Activated CD4-positive, alpha-beta T cell treated with anti-CD3 and anti-CD28 coated beads, Interleukin-2, amount 10 ng/mL, durations not matched to agents 7 days and 5 days (primary cell): ENCODE measurements around the gene ZNF275. TPM values are rescaled to one million over a fixed set of nuclear protein-coding genes. Genes with fewer than 3 reads are reported as not detected.
A peak's percentile ranks its signal among the peaks of the same experiment; 100 is the strongest.
"Not testable (repeated sequence)": the region's sequence is repeated elsewhere in the genome, so short reads cannot be mapped to it uniquely, and the experiment has no call there.

Experiments used
- CTCF ChIA-PET: fragments of 350-600 bp; sonication (Branson Sonifier 250); formaldehyde crosslinking; loops from one replicate; lab custom pipeline; 2021; ENCODE audit warnings: antibody characterized with exemption; lab: Charles Lee
- POLR2A ChIA-PET: fragments of 350-600 bp; sonication (Branson Sonifier 250); formaldehyde crosslinking; loops from one replicate; lab custom pipeline; 2021; ENCODE audit warnings: antibody characterized with exemption; lab: Charles Lee
- DNase-seq: peaks from one replicate; pipeline ENCODE4 v3.0.0-alpha.2; 2020
- H3K27ac Mint-ChIP-seq: one replicate; pipeline ENCODE4 v1.8.0; 2021; ENCODE audit warnings: mild to moderate bottlenecking, moderate library complexity, mixed read lengths
- H3K27me3 Mint-ChIP-seq: one replicate; pipeline ENCODE4 v1.8.0; 2021; ENCODE audit warnings: mixed read lengths
- H3K36me3 Mint-ChIP-seq: one replicate; pipeline ENCODE4 v1.8.0; 2021; ENCODE audit warnings: low read depth, mixed read lengths
- H3K4me1 Mint-ChIP-seq: one replicate; pipeline ENCODE4 v1.8.0; 2021; ENCODE audit warnings: mixed read lengths
- H3K4me3 Mint-ChIP-seq: one replicate; pipeline ENCODE4 v1.8.0; 2021; ENCODE audit warnings: mild to moderate bottlenecking, moderate library complexity, mixed read lengths
- H3K9me3 Mint-ChIP-seq: one replicate; pipeline ENCODE4 v1.8.0; 2021; ENCODE audit warnings: mixed read lengths
- total RNA-seq, 2 experiments: library from RNA; stranded (reverse); gene quantifications; one replicate each; pipeline ENCODE4 v1.2.3, GENCODE V29; 2021

Gene ZNF275
- total RNA-seq, 2 experiments from 2014 or later, result 17.4 to 20.2 TPM

DNA sequence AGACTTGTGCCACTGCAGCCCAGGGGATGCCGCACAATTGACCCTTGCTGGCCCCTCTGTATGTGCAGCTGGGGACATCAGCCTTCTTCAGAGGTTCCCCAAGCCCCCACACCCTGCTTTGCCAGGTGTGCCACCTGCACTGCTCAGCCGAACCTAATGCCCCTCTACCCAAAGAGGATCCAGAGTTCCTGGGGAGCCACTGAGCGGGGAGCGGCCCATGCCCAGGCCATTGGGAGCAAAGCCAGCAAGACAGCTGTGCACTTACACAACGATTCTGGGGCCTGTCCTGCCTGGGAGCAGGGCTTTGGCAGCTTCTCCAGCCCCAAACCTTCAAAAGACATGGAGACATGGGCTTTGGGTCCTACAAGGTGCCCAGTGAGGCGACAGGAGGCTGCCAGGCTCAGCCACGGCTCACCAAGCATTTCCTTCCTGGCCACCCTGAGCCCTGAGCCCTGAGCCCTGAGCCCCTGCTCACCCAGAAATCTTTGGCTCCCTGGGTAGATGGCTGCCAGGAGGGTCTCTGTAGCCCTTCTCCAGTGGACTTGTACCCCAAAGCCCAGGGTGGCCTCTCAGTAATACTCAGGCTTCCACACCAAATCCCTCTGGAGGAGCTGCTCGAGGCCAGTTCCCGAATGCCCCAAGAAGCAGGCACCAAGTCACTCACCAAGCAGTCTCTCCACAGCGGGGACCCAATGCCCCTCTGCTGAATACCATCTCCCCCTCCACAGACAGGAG is 54.2 kb downstream of the ZNF275 start:
- Mint-ChIP-seq H3K27ac (no peak overlapping the region), H3K36me3 (no peaks in the 10 kb centered on the region), H3K9me3 (no peaks in the 10 kb centered on the region), H3K4me1 (no peaks in the 10 kb centered on the region), H3K27me3 (no peaks in the 10 kb centered on the region), H3K4me3 (no peak overlapping the region)
- no peak for DNase-seq
- ChIA-PET CTCF (no interaction called here), POLR2A (no interaction called here)

DNA sequence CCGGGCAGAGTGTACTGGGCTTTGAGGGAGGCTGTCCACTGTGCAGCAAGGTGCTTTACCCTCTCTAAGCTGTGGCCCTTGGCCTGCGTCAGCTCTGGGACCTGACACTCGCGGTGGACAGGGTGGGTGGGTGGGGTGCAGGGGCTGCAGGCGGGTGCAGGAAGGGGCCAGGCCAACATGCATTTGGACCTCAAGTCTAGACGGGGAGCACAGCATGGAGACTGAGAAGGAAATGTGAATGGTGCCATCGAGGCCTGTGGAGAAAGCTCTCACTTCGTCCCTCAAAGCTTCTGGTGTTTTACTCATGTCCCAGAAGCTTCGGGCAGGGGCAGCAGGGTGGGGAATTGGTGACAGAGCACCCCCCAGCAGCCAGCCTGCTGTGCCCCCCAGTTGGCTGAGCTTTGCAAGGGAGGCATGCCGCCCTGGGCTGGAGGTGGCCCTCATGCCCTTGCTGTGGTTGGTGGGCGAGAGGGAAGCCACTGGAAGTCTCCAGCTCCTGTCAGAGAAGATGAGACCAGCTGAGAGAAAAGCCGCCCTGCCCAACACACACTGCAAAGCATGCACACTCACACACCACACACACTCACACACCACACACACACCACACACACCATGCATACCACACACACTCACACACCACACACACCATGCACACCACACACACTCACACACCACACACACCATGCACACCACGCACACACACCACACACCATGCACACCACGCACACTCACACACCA is 54.9 kb downstream of the ZNF275 start:
- DNase-seq, result no peak
- H3K4me3 Mint-ChIP-seq, result no peak overlapping the region
- no peaks in the 10 kb centered on the region for H3K9me3 Mint-ChIP-seq
- no peaks in the 10 kb centered on the region for H3K4me1 Mint-ChIP-seq
- POLR2A ChIA-PET, result no interaction called here
- H3K27me3 Mint-ChIP-seq, result no peaks in the 10 kb centered on the region
- no peak overlapping the region for H3K27ac Mint-ChIP-seq
- CTCF ChIA-PET, result interaction anchor here (0.6 kb wide), 1 partner anchor 323 kb away, joined by 3 read pairs; no protein-coding TSS in a partner anchor
- no peaks in the 10 kb centered on the region for H3K36me3 Mint-ChIP-seq

GRCh38 chrX:153389460-153389768 is 55.5 kb downstream of the ZNF275 start:
- H3K36me3 Mint-ChIP-seq, H3K9me3 Mint-ChIP-seq, H3K27me3 Mint-ChIP-seq, POLR2A ChIA-PET, H3K4me1 Mint-ChIP-seq, DNase-seq, H3K4me3 Mint-ChIP-seq, H3K27ac Mint-ChIP-seq: not testable (repeated sequence)
- CTCF ChIA-PET, result interaction anchor here (0.6 kb wide), 1 partner anchor 322 kb away, joined by 3 read pairs; no protein-coding TSS in a partner anchor

DNA sequence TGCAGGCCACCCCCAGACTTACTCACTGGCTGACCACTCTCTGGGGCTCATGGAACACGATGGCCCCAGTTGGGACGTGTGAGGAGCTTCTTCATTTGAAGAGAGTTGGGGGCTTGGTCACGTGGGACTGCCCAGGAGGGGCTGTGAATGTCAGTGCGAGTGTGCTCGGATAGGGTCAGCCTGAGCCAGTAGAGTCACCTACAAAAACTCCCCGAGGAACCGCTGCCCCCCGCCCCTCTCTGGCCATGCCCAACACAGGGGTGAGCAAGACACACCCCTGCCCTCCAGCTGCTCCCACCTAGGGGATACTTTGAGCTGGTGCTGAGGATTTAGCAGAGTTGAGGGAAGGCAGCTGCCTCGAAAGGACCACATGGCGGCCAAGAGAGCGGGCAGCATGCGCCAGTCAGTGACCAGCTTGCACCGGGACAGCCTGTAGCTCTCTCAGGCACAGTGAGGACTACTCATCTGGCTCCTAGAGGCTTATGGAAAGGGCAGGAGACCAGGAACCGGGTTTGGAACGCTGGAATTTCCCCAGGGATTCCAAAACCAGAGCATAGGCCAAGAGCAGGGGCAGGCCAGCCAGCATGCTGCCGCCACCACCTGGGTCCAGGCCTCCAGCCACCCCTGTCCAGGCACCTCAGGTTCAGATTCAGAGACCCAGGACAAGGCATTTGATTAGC is 58.8 kb downstream of the ZNF275 start:
- H3K27me3 Mint-ChIP-seq, result no peaks in the 10 kb centered on the region
- CTCF ChIA-PET, result interaction anchor here (1.3 to 1.6 kb wide), 2 partner anchors 11 to 14 kb away, joined by 3 read pairs; no protein-coding TSS in a partner anchor
- POLR2A ChIA-PET, result no interaction called here
- no peaks in the 10 kb centered on the region for H3K36me3 Mint-ChIP-seq
- no peak overlapping the region for H3K4me3 Mint-ChIP-seq
- DNase-seq, result no peak
- H3K4me1 Mint-ChIP-seq, result no peaks in the 10 kb centered on the region
- no peaks in the 10 kb centered on the region for H3K9me3 Mint-ChIP-seq
- no peak overlapping the region for H3K27ac Mint-ChIP-seq

- POLR2A ChIA-PET, result no interaction called here
- Mint-ChIP-seq H3K4me3 (no peak overlapping the region), H3K4me1 (no peaks in the 10 kb centered on the region), H3K27ac (no peak overlapping the region), H3K27me3 (no peaks in the 10 kb centered on the region), H3K9me3 (no peaks in the 10 kb centered on the region), H3K36me3 (no peaks in the 10 kb centered on the region)
- CTCF ChIA-PET, result no interaction called here
- no peak for DNase-seq
Measured at GRCh38 chrX:153394612-153395011, 60.7 kb downstream of the ZNF275 start.

DNA sequence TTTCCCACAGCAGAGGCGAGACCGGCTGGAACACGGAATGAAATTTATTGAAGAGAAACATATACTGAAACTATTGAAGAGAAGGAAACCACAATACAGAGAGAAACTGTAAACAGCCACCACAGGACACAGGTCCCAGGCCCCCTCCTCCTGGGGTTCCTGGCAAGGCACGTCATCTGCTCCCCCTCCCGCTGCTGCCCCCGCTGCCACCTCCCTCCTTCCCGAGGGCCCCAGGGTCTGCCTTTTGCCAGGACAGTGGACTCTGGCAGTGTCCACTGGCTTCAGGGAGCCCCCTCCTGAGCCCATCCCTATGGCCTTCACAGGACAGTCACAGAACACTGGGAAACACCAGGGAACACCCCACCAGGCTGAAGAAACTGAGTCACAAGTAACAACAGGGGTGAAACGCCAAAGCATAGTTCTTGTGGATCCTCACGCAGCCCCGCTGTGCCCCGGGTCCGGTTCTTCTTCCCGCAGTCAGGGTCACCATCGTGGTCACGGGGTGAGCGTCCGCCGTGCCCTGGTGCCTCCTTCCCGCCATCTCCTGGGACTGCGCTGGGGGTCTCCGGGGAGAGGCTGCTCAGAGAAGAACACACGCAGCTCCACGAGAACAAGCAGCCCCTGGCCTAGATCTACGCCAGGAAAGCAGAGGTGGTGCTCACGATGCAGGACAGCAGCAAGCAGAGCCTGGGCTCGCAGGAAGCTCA is 61.8 kb downstream of the ZNF275 start:
- DNase-seq, result no peak
- Mint-ChIP-seq H3K4me1 (peaks cover 1% of the 10 kb centered on the region), H3K36me3 (no peaks in the 10 kb centered on the region), H3K27me3 (no peaks in the 10 kb centered on the region), H3K9me3 (no peaks in the 10 kb centered on the region), H3K4me3 (no peak overlapping the region), H3K27ac (no peak overlapping the region)
- ChIA-PET POLR2A (no interaction called here), CTCF (no interaction called here)

- Mint-ChIP-seq H3K4me1 (peaks cover 1% of the 10 kb centered on the region), H3K27ac (no peak overlapping the region), H3K9me3 (no peaks in the 10 kb centered on the region), H3K36me3 (no peaks in the 10 kb centered on the region), H3K4me3 (no peak overlapping the region), H3K27me3 (no peaks in the 10 kb centered on the region)
- no peak for DNase-seq
- CTCF ChIA-PET, result no interaction called here
- POLR2A ChIA-PET, result no interaction called here
Measured at GRCh38 chrX:153396320-153397195, 62.6 kb downstream of the ZNF275 start.

DNA sequence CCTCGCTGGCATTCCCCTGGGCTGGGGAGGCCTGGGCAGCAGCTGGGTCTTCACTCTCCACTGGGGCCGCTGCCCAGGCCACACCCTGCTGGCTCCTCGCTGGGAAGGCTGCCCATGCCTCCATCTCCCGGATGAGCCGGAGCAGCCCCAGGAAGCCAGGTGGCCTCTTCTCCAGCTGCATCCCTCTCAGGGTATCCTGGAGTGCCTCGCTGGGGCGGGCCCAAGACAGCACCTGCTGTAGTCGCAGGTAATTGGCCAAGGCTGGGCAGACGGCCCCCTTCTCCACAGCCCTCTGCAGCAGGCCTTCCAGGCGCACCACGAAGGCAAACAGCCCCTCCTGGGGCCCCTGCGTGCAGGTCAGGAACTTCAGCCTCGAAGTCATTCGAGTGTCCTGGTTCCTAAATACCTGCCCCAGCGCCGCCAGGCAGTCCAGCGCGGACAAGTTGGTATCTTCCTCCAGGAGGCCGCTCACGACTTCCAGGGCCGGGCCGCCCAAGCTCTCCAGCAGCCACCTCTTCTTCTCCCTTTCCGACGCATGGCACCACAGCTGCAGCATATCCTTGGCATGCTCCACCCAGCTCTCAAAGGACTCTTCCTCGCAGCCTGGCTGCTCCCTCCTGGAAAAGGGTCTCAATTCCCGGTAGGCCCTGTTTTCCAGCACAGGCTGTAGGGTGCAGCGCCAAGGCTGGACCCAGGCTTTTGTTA is 63.5 kb downstream of the ZNF275 start:
- Mint-ChIP-seq H3K27me3 (peaks cover 3% of the 10 kb centered on the region), H3K4me3 (no peak overlapping the region), H3K4me1 (peaks cover 1% of the 10 kb centered on the region), H3K27ac (no peak overlapping the region), H3K36me3 (no peaks in the 10 kb centered on the region), H3K9me3 (no peaks in the 10 kb centered on the region)
- no peak for DNase-seq
- POLR2A ChIA-PET, result no interaction called here
- CTCF ChIA-PET, result no interaction called here

DNA sequence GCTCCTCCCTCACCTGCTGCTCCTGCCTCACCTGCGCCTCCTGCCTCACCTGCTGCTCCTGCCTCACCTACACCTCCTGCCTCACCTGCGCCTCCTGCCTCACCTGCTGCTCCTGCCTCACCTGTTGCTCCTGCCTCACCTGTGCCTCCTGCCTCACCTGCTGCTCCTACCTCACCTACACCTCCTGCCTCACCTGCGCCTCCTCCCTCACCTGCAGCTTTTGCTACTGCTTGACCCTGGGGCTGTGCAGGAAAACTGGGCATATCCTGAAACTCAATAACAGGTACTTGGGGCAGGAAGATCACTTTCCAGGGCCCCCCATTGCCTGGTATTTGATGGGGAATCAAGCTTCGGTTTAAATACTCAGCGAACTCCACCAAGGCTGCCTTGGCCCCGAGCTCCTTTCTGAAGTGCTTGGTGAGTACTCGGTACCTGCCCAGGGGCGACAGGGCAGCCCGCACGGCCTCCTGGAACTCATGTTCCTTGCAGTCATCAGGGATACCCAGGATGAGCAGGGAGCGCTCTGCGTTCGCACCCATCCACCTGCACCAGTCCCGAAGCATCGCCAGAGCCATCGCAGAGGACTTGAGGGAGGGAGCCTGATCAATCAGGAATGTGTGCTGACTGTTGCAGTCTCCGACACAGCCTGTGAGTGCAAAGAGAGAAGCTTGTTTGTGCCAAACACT is 64.5 kb downstream of the ZNF275 start:
- H3K27ac Mint-ChIP-seq, result no peak overlapping the region
- DNase-seq, result no peak
- POLR2A ChIA-PET, result no interaction called here
- CTCF ChIA-PET, result interaction anchor here (0.6 to 1.3 kb wide), 2 partner anchors 188 to 366 kb away, joined by 3 read pairs; no protein-coding TSS in a partner anchor
- H3K36me3 Mint-ChIP-seq, result no peaks in the 10 kb centered on the region
- H3K4me1 Mint-ChIP-seq, result peaks cover 1% of the 10 kb centered on the region
- no peaks in the 10 kb centered on the region for H3K9me3 Mint-ChIP-seq
- no peak overlapping the region for H3K4me3 Mint-ChIP-seq
- H3K27me3 Mint-ChIP-seq, result peaks cover 7% of the 10 kb centered on the region

DNA sequence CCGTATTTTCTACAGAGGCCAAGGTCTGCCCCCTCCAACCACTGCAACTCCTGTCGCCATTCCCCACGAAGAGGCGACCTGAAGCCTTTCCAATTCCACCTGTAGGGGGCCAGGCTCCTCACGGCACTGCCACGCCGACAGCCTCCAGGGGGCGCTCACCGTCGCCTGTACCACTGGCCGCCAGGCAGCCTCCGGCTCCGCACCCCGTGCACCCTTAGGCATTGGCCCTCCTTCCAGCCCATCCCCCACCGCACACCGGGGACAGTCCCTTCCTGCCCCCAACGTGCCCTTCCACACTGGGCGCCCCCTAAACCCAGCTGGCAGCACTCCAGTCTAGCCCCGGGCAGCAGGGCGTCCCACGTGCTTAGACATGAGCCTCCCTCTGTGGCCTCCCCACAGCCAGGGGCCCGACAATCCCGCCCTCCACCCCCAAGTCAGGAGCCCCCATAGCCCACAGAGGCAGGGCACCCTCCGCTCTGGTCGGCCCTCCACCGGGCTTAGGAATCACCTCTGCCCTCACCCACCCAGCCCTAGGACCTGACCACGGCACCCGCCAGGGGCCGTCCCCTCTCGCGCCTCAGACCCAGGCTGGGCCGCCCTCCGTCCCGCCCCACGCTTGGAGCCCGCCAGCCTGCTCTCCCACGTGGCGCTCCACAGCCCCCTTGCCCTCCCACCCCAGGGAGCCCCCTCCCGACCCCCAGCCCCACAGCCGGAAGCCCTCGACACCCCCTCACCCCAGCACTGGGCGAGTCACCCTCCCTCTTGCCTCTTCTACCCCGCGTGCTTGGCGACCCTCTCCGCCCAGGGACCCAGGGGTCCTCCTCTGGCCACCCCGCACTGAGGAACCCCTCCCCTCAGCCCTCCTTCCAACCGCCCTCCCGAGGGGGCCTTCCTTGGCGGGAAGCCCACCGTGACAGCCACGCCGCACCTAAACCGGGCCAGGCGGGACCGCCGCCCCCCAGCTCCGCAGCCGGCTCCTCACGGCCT is 66.5 kb downstream of the ZNF275 start:
- Mint-ChIP-seq H3K4me3 (no peak overlapping the region), H3K27me3 (peaks cover 11% of the 10 kb centered on the region), H3K27ac (no peak overlapping the region), H3K9me3 (no peaks in the 10 kb centered on the region), H3K4me1 (peaks cover 1% of the 10 kb centered on the region), H3K36me3 (no peaks in the 10 kb centered on the region)
- ChIA-PET CTCF (no interaction called here), POLR2A (no interaction called here)
- DNase-seq, result peak; percentile 58
